A549 (cell line): ENCODE results near the gene ENOX2. TPM values are rescaled to one million over a fixed set of nuclear protein-coding genes. Genes with fewer than 3 reads are reported as not detected.

ENCODE experiments used
- ATAC-seq, 2 experiments: fragments of 200-7000 bp in 1 of 2; fragments of >200 bp in 1 of 2; cut with Nextera tagmentation in 1 of 2; cut with Tn5 transposase in 1 of 2; 3 replicates each; pipeline versions ENCODE4 v1.8.0 to v1.9.1; 2018 to 2020; ENCODE audit warnings: mild to moderate bottlenecking in 1 of 2, moderate library complexity in 1 of 2
- CTCF ChIA-PET: fragments of 300-600 bp; sonication (Branson Sonifier 250); formaldehyde crosslinking; extraction: SDS; loops from one replicate; lab custom pipeline; 2021; ENCODE audit warnings: antibody characterized with exemption, inconsistent platforms; lab: Yijun Ruan, JAX
- POLR2A ChIA-PET: fragments of 350-600 bp; formaldehyde crosslinking; extraction: SDS; loops from one replicate; lab custom pipeline; 2021; ENCODE audit warnings: antibody characterized with exemption, inconsistent platforms; lab: Yijun Ruan, JAX
- DNase-seq, 2 experiments: peaks; one replicate each; pipeline versions ENCODE4 v3.0.0 to v3.0.0-alpha.2; 2011 to 2016; ENCODE audit warnings: low read depth in 1 of 2, low spot score in 1 of 2
- FAIRE-seq: peaks from 2 replicates; lab custom pipeline; 2011; peaks lifted over from hg19 to GRCh38; lab: Jason Lieb, UNC
- H3K27ac ChIP-seq, 2 experiments: fragments of >200 bp; sonication (Bioruptor Twin); formaldehyde crosslinking; 3 replicates each; pipeline ENCODE4 v1.5.1; 2016 to 2017
- H3K4me1 ChIP-seq: fragments of >200 bp; sonication (Bioruptor Twin); formaldehyde crosslinking; 3 replicates; pipeline ENCODE4 v1.6.1; 2016
- H3K4me2 ChIP-seq: fragments of >200 bp; sonication (Bioruptor Twin); formaldehyde crosslinking; 3 replicates; pipeline ENCODE4 v1.6.1; 2016
- H3K4me3 ChIP-seq: fragments of >200 bp; sonication (Bioruptor Twin); formaldehyde crosslinking; 3 replicates; pipeline ENCODE4 v1.5.1; 2016
- H3K9me3 ChIP-seq: fragments of >200 bp; sonication (Bioruptor Twin); formaldehyde crosslinking; 3 replicates; pipeline ENCODE4 v1.6.1; 2016
- CBX2 ChIP-seq: fragments of 200-600 bp; sonication (generic); IDR thresholded peaks from 2 replicates; pipeline ENCODE4 v1.6.1; 2016; ENCODE audit warnings: low read depth, mild to moderate bottlenecking, borderline replicate concordance
- CHD4 ChIP-seq: fragments of 200-600 bp; sonication (generic); IDR thresholded peaks from 2 replicates; pipeline ENCODE4 v1.6.1; 2016; ENCODE audit warnings: antibody characterized with exemption, mild to moderate bottlenecking, borderline replicate concordance
- EHMT2 ChIP-seq: fragments of 200-600 bp; sonication (generic); IDR thresholded peaks from 2 replicates; pipeline ENCODE4 v1.6.1; 2016; ENCODE audit warnings: antibody characterized with exemption, low read depth, mild to moderate bottlenecking, moderate library complexity
- EP300 ChIP-seq, 2 experiments: fragments of >200 bp; sonication (Bioruptor Twin); formaldehyde crosslinking; IDR thresholded peaks; 2 replicates in 1 of 2; 3 replicates in 1 of 2; pipeline ENCODE4 v1.6.1; 2016 to 2017
- FOSB ChIP-seq: fragments of 250-450 bp; sonication (Bioruptor Pico); IDR thresholded peaks from 2 replicates; pipeline ENCODE4 v1.5.0; 2020; ENCODE audit warnings: mild to moderate bottlenecking, moderate library complexity
- FOXS1 ChIP-seq: fragments of 250-450 bp; sonication (Bioruptor Pico); IDR thresholded peaks from 2 replicates; pipeline ENCODE4 v1.5.0; 2020; ENCODE audit warnings: mild to moderate bottlenecking, moderate library complexity
- GATA3 ChIP-seq: IDR thresholded peaks from 2 replicates; pipeline ENCODE4 v1.6.1; 2012; ENCODE audit warnings: borderline replicate concordance
- HOXA7 ChIP-seq: fragments of 250-450 bp; sonication (Bioruptor Pico); IDR thresholded peaks from 2 replicates; pipeline ENCODE4 v1.5.0; 2020; ENCODE audit warnings: mild to moderate bottlenecking, moderate library complexity
- HOXB13 ChIP-seq: fragments of 250-450 bp; sonication (Bioruptor Pico); IDR thresholded peaks from 2 replicates; pipeline ENCODE4 v1.5.0; 2020; ENCODE audit warnings: low read depth, mild to moderate bottlenecking, moderate library complexity
- JUN ChIP-seq, 2 experiments: fragments of >200 bp; sonication (Bioruptor Twin); formaldehyde crosslinking; IDR thresholded peaks; 2 replicates in 1 of 2; 3 replicates in 1 of 2; pipeline ENCODE4 v1.6.1; 2016 to 2017
- JUNB ChIP-seq: fragments of >200 bp; sonication (Bioruptor Twin); formaldehyde crosslinking; IDR thresholded peaks from 2 replicates; pipeline ENCODE4 v1.6.1; 2016
- MYC ChIP-seq: IDR thresholded peaks from 2 replicates; pipeline ENCODE4 v1.6.1; 2012; ENCODE audit warnings: mild to moderate bottlenecking, inconsistent platforms, low read length, improper control_type of control experiment, borderline replicate concordance
- NFE2L2 ChIP-seq: fragments of 150-350 bp; conservative IDR thresholded peaks from 2 replicates; pipeline ENCODE4 v1.6.1; 2014; ENCODE audit warnings: low read length
- NPAS2 ChIP-seq: fragments of 250-450 bp; sonication (Bioruptor Pico); IDR thresholded peaks from 2 replicates; pipeline ENCODE4 v1.8.0; 2022; ENCODE audit warnings: mild to moderate bottlenecking, moderate library complexity, borderline replicate concordance
- NR3C1 ChIP-seq: fragments of >200 bp; sonication (Bioruptor Twin); formaldehyde crosslinking; IDR thresholded peaks from 3 replicates; pipeline ENCODE4 v1.6.1; 2017
- RAD21 ChIP-seq, 2 experiments: fragments of >200 bp in 1 of 2; sonication (Bioruptor Twin) in 1 of 2; formaldehyde crosslinking in 1 of 2; IDR thresholded peaks in 1 of 2; conservative IDR thresholded peaks in 1 of 2; 2 replicates in 1 of 2; 3 replicates in 1 of 2; pipeline ENCODE4 v1.6.1; 2012 to 2018; ENCODE audit warnings: inconsistent platforms in 1 of 2
- RFX5 ChIP-seq: fragments of 450-650 bp; IDR thresholded peaks from 2 replicates; pipeline ENCODE4 v1.7.1; 2014; ENCODE audit warnings: antibody characterized with exemption, mild to moderate bottlenecking, moderate library complexity
- RNF2 ChIP-seq: fragments of 200-600 bp; sonication (generic); IDR thresholded peaks from 2 replicates; pipeline ENCODE4 v1.6.1; 2016; ENCODE audit warnings: low read depth, mild to moderate bottlenecking, antibody characterized with exemption, moderate library complexity, borderline replicate concordance
- TFCP2L1 ChIP-seq: fragments of 250-450 bp; sonication (Bioruptor Pico); IDR thresholded peaks from 2 replicates; pipeline ENCODE4 v1.5.0; 2021; ENCODE audit warnings: mild to moderate bottlenecking
- TP53 ChIP-seq: fragments of 250-450 bp; sonication (Bioruptor Pico); IDR thresholded peaks from 2 replicates; pipeline ENCODE4 v1.5.0; 2021; ENCODE audit warnings: mild to moderate bottlenecking, moderate library complexity
- ZFP36 ChIP-seq: fragments of 450-650 bp; IDR thresholded peaks from 2 replicates; pipeline ENCODE4 v1.6.1; 2014; ENCODE audit warnings: borderline replicate concordance; ENCODE audit not compliant: partially characterized antibody
- ZNF302 ChIP-seq: fragments of 250-450 bp; sonication (Bioruptor Pico); IDR thresholded peaks from 2 replicates; pipeline ENCODE4 v1.9.0; 2021; ENCODE audit warnings: inconsistent platforms, mild to moderate bottlenecking, moderate library complexity
- ZSCAN20 ChIP-seq: fragments of 250-450 bp; sonication (Bioruptor Pico); IDR thresholded peaks from 2 replicates; pipeline ENCODE4 v1.8.0; 2022; ENCODE audit warnings: mild to moderate bottlenecking, moderate library complexity
- WGBS: methylation state at CpG from one replicate; pipeline ENCODE4 v1.1.6; 2017; ENCODE audit errors: missing lambda C conversion rate; 5-methylcytosine and 5-hydroxymethylcytosine counted together
- polyA plus RNA-seq, 4 experiments: library from polyadenylated mRNA; depleted of rRNA in 3 of 4; stranded (reverse); fragments of >200 nt; fragmentation: RNase III in 1 of 4; extraction: RNeasy Plus Mini Kit Qiagen cat#74134 plus additional on column Dnase treatment in 1 of 4; gene quantifications; 2 replicates in 3 of 4; 3 replicates in 1 of 4; pipeline ENCODE4 v1.2.3, GENCODE V29; 2011 to 2017
- TF ChIP-seq, protein P1 (sequence below): fragments of 250-450 bp; sonication (Bioruptor Pico); IDR thresholded peaks from 2 replicates; pipeline ENCODE4 v1.5.0; 2021; ENCODE audit warnings: mild to moderate bottlenecking, moderate library complexity, borderline replicate concordance
- TF ChIP-seq, protein P2 (sequence below): IDR thresholded peaks from 2 replicates; pipeline ENCODE4 v1.6.1; 2012; ENCODE audit warnings: low read depth, borderline replicate concordance
- TF ChIP-seq, protein P3 (sequence below): fragments of 250-450 bp; sonication (Bioruptor Pico); IDR thresholded peaks from 2 replicates; pipeline ENCODE4 v1.5.0; 2020; ENCODE audit warnings: low read depth, mild to moderate bottlenecking, moderate library complexity
- TF ChIP-seq, protein P4 (sequence below): fragments of >200 bp; sonication (Bioruptor Twin); formaldehyde crosslinking; IDR thresholded peaks from 3 replicates; pipeline ENCODE4 v1.5.1; 2016

Gene ENOX2
- polyA plus RNA-seq, 2 of the 4 experiments (the other 2 are of a cell fraction) = 10.3 to 35.5 TPM

DNA sequence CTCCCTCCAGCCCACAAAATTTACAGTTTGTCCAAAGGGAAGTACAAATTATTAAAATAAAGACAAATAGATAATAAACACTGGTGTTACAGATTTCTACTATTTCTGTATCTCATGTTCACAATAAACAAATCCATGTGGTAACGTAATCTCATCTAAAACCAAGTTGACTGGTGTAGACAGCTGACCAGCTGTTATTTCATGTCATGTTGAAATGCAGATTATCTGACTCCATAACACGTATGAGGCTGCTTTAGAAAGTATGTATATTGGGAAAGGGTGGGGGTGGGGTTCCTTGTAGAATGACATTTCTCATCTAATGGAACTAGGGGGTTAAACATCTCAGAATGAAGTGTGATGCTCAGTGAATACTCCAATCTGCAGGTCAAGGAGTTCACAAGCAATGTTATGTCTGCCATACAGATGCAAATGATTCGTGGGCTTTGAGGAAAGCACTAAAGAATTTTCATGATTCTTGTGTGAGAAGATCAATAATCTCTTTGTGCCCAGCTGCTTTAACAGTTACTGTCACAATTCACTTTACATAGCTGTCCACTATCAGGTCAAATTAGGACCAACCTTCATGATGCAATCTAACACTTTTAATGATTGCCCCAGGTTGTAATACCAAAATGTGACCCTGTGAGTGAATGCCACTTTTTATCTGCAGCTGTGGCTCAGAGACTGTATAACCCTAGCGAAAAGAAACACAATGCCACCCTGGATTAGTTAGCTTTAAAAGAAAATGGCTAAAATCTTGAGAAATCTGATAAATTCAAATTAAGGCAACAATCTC, 114.0 kb downstream of the ENOX2 start:
- ATAC-seq (no peak), DNase-seq (no peak), FAIRE-seq (peak; percentile 46)
- Histone ChIP-seq H3K4me3 (no peak overlapping the region), H3K9me3 (no peaks in the 10 kb centered on the region), H3K4me2 (no peak overlapping the region), H3K4me1 (no peaks in the 10 kb centered on the region), H3K27ac (no peak overlapping the region)
- 90% methylated on average over 4 of the region's 4 CpGs for WGBS
- ChIA-PET CTCF (no interaction called here), POLR2A (no interaction called here)
- TF ChIP-seq GATA3 = no peak
- no peak for TF ChIP-seq CHD4
- no peak for TF ChIP-seq JUNB
- TF ChIP-seq ZSCAN20 = no peak
- TF ChIP-seq NR3C1 = no peak
- TF ChIP-seq ZNF302 (CRISPR knock-in tag) = no peak
- TF ChIP-seq RFX5 = no peak
- no peak for TF ChIP-seq RAD21 (conservative IDR thresholded peaks at IDR 0.05 in 1 of 2, IDR thresholded peaks at IDR 0.05 in 1 of 2)
- no peak for TF ChIP-seq HOXB13

DNA sequence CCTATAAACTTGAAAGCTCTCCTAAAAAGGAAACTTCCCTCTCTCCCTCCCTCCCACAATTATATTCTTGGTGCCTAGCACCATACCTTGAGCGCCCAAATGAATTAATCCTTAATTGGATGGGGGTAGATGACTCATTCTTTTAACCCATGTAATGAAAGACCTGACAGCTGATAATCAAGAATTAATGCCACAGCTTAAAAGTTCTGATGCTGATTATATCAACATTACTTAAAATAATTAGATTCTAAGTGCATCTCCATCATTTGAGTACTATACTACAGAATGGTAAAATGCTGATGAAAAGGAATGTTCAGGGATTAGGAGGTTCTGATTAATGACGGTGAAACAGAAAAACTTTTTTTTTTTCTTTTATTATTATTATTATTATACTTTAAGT, 117.0 kb downstream of the ENOX2 start:
- FAIRE-seq = peak; percentile 23
- TF ChIP-seq EP300 (IDR thresholded peaks at IDR 0.05) = no peak
- no peak for TF ChIP-seq JUN (IDR thresholded peaks at IDR 0.05)
- TF ChIP-seq RNF2 = no peak
- no peak for TF ChIP-seq CBX2
- no peak for TF ChIP-seq HOXA7 (CRISPR knock-in tag)
- no peak for TF ChIP-seq RAD21 (conservative IDR thresholded peaks at IDR 0.05 in 1 of 2, IDR thresholded peaks at IDR 0.05 in 1 of 2)
- TF ChIP-seq GATA3 = no peak
- no peak for TF ChIP-seq NFE2L2
- TF ChIP-seq, protein P1, sequence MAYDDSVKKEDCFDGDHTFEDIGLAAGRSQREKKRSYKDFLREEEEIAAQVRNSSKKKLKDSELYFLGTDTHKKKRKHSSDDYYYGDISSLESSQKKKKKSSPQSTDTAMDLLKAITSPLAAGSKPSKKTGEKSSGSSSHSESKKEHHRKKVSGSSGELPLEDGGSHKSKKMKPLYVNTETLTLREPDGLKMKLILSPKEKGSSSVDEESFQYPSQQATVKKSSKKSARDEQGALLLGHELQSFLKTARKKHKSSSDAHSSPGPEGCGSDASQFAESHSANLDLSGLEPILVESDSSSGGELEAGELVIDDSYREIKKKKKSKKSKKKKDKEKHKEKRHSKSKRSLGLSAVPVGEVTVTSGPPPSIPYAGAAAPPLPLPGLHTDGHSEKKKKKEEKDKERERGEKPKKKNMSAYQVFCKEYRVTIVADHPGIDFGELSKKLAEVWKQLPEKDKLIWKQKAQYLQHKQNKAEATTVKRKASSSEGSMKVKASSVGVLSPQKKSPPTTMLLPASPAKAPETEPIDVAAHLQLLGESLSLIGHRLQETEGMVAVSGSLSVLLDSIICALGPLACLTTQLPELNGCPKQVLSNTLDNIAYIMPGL = no peak
- TF ChIP-seq, protein P2, sequence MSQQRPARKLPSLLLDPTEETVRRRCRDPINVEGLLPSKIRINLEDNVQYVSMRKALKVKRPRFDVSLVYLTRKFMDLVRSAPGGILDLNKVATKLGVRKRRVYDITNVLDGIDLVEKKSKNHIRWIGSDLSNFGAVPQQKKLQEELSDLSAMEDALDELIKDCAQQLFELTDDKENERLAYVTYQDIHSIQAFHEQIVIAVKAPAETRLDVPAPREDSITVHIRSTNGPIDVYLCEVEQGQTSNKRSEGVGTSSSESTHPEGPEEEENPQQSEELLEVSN = no peak
- no peak for TF ChIP-seq JUNB
- no peak for TF ChIP-seq FOXS1
- TF ChIP-seq TFCP2L1 (CRISPR knock-in tag) = no peak
- TF ChIP-seq, protein P3, sequence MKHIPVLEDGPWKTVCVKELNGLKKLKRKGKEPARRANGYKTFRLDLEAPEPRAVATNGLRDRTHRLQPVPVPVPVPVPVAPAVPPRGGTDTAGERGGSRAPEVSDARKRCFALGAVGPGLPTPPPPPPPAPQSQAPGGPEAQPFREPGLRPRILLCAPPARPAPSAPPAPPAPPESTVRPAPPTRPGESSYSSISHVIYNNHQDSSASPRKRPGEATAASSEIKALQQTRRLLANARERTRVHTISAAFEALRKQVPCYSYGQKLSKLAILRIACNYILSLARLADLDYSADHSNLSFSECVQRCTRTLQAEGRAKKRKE (CRISPR knock-in tag) = no peak
- 100% methylated on average over 2 of the region's 2 CpGs for WGBS

DNA sequence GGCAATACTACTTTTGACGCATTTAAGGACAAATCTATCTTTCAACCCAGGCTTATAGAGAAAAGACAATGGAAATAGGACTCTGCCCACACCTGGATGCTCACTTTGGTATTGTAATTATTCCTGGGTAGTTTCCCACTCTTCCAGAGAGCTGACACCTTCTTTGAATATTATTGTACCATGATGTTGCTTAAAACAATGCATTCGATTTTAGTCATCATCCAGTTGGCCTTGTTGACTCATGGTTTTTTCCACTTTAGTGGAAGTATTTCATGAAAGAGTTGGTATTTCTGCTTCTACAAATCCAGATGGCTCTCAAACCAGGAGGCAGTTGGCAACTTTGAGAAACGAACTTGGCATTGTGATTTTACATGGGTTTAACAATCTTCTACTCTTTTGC, 124.2 kb downstream of the ENOX2 start:
- Histone ChIP-seq H3K4me1 (no peaks in the 10 kb centered on the region), H3K4me3 (no peak overlapping the region), H3K27ac (no peak overlapping the region), H3K9me3 (no peaks in the 10 kb centered on the region), H3K4me2 (no peak overlapping the region)
- ChIA-PET CTCF (no interaction called here), POLR2A (no interaction called here)
- TF ChIP-seq FOSB (CRISPR knock-in tag) = no peak
- no peak for TF ChIP-seq ZSCAN20
- TF ChIP-seq ZFP36 = no peak
- TF ChIP-seq HOXA7 (CRISPR knock-in tag) = no peak
- TF ChIP-seq, protein P3 (CRISPR knock-in tag) = no peak
- TF ChIP-seq EHMT2 = no peak
- no peak for TF ChIP-seq NPAS2 (CRISPR knock-in tag)
- no peak for TF ChIP-seq EP300 (IDR thresholded peaks at IDR 0.05)
- no peak for TF ChIP-seq TP53
- TF ChIP-seq, protein P4, sequence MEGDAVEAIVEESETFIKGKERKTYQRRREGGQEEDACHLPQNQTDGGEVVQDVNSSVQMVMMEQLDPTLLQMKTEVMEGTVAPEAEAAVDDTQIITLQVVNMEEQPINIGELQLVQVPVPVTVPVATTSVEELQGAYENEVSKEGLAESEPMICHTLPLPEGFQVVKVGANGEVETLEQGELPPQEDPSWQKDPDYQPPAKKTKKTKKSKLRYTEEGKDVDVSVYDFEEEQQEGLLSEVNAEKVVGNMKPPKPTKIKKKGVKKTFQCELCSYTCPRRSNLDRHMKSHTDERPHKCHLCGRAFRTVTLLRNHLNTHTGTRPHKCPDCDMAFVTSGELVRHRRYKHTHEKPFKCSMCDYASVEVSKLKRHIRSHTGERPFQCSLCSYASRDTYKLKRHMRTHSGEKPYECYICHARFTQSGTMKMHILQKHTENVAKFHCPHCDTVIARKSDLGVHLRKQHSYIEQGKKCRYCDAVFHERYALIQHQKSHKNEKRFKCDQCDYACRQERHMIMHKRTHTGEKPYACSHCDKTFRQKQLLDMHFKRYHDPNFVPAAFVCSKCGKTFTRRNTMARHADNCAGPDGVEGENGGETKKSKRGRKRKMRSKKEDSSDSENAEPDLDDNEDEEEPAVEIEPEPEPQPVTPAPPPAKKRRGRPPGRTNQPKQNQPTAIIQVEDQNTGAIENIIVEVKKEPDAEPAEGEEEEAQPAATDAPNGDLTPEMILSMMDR = no peak
- TF ChIP-seq MYC = no peak
- ATAC-seq = no peak
- DNase-seq = no peak
- no peak for FAIRE-seq
- 58% methylated on average over 3 of the region's 3 CpGs for WGBS

More for the DNA sequence above, 117.0 kb downstream of the ENOX2 start:
- Histone ChIP-seq H3K9me3 (no peaks in the 10 kb centered on the region), H3K4me2 (no peak overlapping the region), H3K4me3 (no peak overlapping the region), H3K4me1 (no peaks in the 10 kb centered on the region), H3K27ac (no peak overlapping the region)
- POLR2A ChIA-PET = no interaction called here
- ATAC-seq (no peak), DNase-seq (no peak)
- CTCF ChIA-PET = no interaction called here
